Raji (cell line): Measurements from ENCODE around the gene IQCK.

Experiments used
- POLR2A ChIP-seq: IDR thresholded peaks from 2 replicates; pipeline ENCODE4 v1.6.1; 2011; ENCODE audit warnings: low read depth, low read length, control low read depth; ENCODE audit not compliant: insufficient read depth

The IQCK gene

GRCh38 chr16:19859603-19860002 is 141.5 kb downstream of the IQCK start:
- TF ChIP-seq POLR2A, result no peak

GRCh38 chr16:19860166-19861041 is 142.3 kb downstream of the IQCK start:
- no peak for TF ChIP-seq POLR2A

- TF ChIP-seq POLR2A, result no peak
Measured at GRCh38 chr16:19861133-19861532, 143.1 kb downstream of the IQCK start.

GRCh38 chr16:19861811-19862327 is 143.8 kb downstream of the IQCK start:
- TF ChIP-seq POLR2A, result no peak

GRCh38 chr16:19863990-19864389 is 145.9 kb downstream of the IQCK start:
- no peak for TF ChIP-seq POLR2A

- TF ChIP-seq POLR2A, result no peak
Measured at GRCh38 chr16:19864566-19864965, 146.5 kb downstream of the IQCK start.

DNA sequence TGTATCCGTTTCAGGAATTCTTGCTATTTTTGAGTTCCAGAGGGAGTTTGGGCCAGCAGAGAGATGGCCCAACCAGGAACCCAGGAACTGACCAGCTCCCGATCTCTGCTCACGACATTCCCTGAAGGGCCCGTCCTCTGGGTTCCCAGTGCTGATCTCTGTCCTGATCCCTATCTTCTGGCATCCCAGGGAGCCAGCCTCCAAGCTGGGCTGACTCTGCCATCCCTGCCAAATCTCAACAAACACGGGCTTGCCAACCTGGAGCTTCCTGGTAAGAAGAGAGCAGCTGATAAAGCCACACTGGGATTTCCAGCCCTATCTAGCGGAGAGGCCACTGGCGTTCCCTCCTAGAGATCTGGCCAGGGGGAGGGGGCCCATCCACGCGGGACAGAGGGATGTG is 150.3 kb downstream of the IQCK start:
- TF ChIP-seq POLR2A, result no peak

- TF ChIP-seq POLR2A, result no peak
Measured at GRCh38 chr16:19871721-19872120, 153.7 kb downstream of the IQCK start.

- TF ChIP-seq POLR2A, result no peak
Measured at GRCh38 chr16:19872179-19872863, 154.2 kb downstream of the IQCK start.

- TF ChIP-seq POLR2A, result no peak
Measured at GRCh38 chr16:19872935-19873334, 154.9 kb downstream of the IQCK start.

DNA sequence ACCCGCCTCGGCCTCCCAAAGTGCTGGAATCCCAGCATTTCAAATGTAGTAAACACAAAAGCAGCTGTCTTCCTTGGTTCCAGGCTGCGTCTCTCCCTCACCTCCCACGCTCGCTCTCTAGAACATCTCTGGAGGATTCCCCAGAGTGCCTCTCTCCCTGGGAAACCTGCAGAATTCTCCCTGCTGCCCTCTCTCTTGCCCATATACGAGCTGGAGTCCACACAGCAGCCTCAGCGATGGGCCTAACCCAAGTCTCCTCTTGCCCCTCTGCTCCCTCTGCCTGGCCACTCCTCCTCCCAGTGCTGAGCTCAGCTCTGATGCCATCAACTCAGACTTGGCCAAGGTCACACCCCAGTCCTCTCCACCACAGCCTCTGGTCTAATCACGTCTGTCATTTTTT is 156.0 kb downstream of the IQCK start:
- TF ChIP-seq POLR2A, result no peak

DNA sequence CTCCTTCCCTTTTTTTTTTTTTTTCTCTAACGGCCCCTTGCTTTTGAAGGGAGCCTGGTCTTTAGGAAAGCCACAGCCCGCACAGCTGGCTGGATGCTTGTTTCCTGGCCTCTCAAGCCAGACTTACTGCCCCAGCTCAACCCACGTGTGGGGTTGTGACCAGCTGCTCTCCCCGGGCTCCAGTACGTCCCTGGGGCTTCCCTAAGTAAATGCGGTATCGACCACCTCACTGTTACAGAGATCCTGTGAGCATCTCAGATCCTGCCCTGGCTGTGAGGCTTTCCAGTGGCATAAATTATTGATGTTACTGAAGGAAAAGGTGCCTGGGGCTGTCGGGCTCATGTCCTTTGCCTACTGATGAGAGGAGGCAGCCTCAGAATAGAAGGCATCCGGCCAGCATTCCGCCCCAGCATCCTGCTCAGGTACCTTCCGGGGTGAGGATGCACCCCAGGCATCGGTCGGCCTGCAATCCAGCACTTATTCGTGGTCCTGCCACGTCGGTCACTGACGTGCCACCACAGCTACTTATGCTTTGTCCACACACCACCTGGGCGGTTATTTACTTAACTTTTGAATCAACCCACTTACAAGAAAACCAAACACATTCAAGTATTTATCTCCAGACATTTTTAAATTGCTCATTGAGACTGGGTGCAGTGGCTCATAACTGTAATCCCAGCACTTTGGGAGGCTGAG is 156.9 kb downstream of the IQCK start:
- no peak for TF ChIP-seq POLR2A

DNA sequence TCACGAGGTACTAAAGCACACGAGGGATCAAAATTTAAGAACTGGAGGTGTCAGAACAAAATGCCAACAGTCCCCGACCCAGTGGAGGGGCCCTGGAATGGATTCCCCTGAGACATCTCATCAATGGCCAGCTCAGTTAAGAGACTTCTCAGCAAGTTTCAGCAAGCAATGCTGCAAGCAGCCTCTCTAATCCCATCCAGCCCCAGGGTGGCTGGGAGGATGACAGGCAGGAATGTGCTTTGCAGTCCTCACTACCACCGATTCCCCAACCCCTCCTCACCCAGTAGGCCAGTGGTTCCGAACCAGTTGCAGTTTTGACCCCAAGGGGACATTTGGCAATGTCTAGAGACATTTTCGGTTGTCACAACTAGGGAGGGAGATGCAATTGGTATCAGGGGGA is 157.8 kb downstream of the IQCK start:
- no peak for TF ChIP-seq POLR2A

DNA sequence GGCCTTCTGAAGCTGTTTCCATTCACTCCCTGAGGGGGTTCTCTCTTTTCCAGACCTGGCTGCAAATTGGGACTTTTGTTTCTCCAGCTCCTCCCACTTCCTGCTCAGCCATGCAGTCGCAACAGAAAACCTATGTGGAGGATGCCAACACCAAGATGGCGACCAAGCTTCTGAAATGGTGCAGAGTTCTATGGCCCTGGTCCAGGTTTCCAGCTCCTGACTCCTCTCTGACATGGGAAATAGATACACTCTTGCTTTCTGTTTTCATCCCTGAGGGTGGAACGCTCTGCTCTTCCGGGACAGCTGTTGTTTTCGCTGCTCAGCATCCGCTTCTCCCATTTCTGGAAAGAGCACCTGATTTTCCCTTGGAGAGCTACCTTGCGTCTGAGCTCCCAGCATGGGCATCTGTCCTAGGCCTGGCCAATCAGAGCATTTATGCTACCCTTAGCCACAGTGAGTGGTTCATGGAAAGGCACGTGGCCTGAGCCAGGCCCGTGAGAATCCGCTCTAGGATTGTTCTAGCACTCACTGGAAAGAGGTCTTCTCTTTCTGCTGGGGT is 158.5 kb downstream of the IQCK start:
- TF ChIP-seq POLR2A, result no peak

DNA sequence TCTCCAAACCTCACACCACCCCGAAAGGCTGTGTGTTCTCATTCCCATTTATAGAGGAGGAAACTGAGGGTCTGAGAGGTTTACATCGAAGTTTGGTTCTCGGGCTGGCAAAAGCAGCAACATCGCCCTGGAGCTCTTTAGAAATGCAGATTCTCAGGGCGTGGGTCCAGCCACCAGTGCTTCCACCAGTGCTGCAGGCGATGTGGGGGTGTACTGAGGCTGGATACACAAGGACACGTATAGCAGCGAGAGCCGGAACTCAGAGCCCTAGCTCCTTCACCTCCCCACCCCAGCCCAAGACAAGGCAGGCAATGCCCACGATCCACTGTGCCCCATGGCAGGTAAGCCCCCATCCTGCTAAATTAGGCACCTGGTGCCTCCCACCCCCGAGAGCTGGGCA is 160.7 kb downstream of the IQCK start:
- no peak for TF ChIP-seq POLR2A
